Mesenteric fat pad (tissue), 1 donor: Measurements from ENCODE around the gene CERS3. TPM values are rescaled to one million over a fixed set of nuclear protein-coding genes. Genes with fewer than 3 reads are reported as not detected.
"Not testable (repeated sequence)": the region's sequence is repeated elsewhere in the genome, so short reads cannot be mapped to it uniquely, and the experiment has no call there.

ENCODE experiments used
- DNase-seq: peaks from one replicate; pipeline ENCODE4 v3.0.0-alpha.2; 2020; ENCODE audit warnings: low spot score
- total RNA-seq: library from RNA; stranded (reverse); fragmentation: NEBNext Ultra II Directional; extraction: Animal tissue kit (Norgen Biotek cat#: 25700); gene quantifications from one replicate; pipeline ENCODE4 v1.2.1, GENCODE V29; 2021
- donor health status: DM: yes; HTN: yes; CAD: no.

Gene CERS3
- total RNA-seq, 1 donor from 2014 or later = not detected

- no peak for DNase-seq
These were observed 60.5 kb downstream of the CERS3 start for GRCh38 chr15:100468285-100468684.

- no peak for DNase-seq
These were observed 62.7 kb downstream of the CERS3 start for GRCh38 chr15:100466073-100466472.

DNA sequence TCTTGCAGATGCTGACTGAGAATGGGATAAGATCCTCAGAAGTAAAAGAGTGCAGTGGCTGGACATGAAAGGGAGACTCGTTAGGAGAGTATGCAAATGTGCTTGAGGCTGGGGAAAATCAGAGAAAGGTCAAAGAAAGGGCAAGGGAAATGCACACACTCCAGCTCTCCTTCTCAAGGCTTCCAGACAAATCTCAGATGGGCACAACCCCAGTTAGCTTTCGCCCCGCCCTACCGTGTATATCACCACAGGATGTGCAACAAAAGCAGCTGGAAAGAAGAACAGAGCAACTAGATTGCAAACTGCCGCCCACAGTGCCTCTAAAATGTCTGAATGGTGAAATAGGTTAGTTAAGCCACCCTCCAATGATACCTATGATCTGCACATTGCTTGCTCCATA lies 63.9 kb downstream of the CERS3 start:
- no peak for DNase-seq

DNA sequence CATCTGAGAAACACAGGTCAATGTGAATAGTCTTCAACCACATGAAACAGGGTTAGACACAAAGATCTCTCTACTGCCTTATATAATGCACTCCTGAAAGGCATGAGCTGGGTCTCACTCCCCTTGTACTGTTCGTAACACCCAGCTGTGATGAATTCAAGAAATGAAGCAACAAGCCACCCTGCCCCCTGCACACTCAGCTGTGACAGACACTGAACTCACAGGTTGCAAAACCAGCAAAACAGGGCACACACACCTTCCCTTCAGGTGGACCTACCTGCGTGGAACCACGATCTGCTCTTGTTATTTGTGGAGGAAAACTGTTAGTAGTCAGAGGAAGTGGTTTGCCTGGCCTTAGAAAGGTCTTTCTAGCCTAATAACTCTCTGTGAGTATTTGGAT lies 64.5 kb downstream of the CERS3 start:
- no peak for DNase-seq

DNA sequence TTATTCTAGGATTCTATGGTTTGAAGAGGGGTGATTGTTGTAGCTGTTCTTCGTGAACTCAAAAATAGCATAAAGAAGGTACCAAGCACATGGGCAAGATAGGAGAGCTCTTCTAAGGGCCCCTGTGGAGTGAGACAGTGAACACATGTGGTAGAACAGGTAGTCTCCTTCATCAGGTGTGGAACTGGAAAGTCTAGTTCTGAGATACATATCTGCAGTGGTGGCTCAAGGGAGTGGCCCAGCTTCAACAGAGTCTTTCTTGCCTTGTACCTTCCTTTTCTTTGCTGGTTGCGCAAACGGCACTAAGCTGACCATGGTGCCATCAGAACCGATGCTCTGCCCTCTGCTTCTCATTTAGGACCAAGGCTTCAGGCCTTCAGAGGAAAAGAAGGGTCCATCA lies 65.2 kb downstream of the CERS3 start:
- DNase-seq = no peak

GRCh38 chr15:100461049-100461448 lies 67.7 kb downstream of the CERS3 start:
- DNase-seq = no peak

- DNase-seq = no peak
These were observed 71.5 kb downstream of the CERS3 start for GRCh38 chr15:100457201-100457600.

GRCh38 chr15:100454148-100454547 lies 74.6 kb downstream of the CERS3 start:
- no peak for DNase-seq

DNA sequence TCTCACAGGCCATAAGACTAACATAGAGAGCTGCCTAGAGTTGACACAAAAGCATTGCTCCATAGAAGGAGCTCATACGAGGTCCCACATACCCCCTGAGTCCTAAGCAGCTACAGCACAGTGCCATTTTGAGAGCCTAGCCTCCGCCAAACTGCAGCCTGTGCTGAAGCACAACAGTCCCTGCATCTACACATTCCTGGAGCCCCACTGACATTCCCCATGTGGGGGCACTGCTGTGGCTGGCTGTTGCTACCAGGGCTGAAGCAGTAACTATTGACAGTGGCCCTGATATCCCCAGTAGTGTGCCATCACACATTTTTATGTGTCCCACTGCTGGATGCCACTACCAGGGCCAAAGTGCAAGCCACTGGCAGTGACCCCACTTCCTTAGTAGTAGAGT lies 80.3 kb downstream of the CERS3 start:
- DNase-seq = no peak

DNA sequence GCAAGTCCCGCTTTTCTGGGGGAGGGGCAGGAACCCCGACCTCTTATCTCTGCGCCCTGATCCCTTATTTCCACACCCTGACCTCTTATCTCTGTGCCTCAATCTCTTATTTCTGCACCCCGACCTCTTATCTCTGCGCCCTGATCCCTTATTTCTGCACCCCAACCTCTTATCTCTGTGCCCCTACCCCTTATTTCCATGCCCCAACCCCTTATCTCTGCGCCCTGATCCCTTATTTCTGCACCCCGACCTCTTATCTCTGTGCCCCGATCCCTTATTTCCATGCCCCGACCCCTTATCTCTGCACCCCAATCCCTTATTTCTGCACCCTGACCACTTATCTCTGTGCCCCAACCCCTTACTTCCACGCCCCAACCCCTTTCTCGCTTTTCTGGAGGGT lies 87.7 kb downstream of the CERS3 start:
- not testable (repeated sequence) for DNase-seq

GRCh38 chr15:100439514-100439913 lies 89.2 kb downstream of the CERS3 start:
- no peak for DNase-seq

DNA sequence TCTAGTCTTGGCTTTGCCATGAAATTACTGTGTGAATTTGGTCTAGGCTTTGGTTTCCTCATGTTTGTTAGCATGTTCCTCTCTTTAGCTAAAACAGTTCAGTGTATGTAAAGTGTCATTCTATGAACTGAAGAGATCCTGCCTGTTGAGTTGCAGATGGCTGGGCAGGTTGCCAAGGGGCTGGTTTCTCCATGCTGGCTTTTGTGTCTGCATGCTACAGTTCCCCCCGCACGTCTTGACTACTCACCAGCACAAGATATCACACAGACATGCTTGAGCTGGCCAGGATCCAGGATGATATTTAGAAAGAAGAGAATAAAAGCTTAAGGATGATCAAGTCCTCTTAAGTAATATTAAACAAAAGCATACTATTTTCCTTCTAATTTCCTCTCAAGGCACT lies 90.2 kb downstream of the CERS3 start:
- DNase-seq = no peak

GRCh38 chr15:100437261-100437660 lies 91.5 kb downstream of the CERS3 start:
- no peak for DNase-seq

GRCh38 chr15:100434561-100434960 lies 94.2 kb downstream of the CERS3 start:
- DNase-seq = no peak

GRCh38 chr15:100434038-100434437 lies 94.7 kb downstream of the CERS3 start:
- no peak for DNase-seq

GRCh38 chr15:100433304-100433703 lies 95.4 kb downstream of the CERS3 start:
- no peak for DNase-seq

GRCh38 chr15:100430411-100430810 lies 98.3 kb downstream of the CERS3 start:
- DNase-seq = no peak

DNA sequence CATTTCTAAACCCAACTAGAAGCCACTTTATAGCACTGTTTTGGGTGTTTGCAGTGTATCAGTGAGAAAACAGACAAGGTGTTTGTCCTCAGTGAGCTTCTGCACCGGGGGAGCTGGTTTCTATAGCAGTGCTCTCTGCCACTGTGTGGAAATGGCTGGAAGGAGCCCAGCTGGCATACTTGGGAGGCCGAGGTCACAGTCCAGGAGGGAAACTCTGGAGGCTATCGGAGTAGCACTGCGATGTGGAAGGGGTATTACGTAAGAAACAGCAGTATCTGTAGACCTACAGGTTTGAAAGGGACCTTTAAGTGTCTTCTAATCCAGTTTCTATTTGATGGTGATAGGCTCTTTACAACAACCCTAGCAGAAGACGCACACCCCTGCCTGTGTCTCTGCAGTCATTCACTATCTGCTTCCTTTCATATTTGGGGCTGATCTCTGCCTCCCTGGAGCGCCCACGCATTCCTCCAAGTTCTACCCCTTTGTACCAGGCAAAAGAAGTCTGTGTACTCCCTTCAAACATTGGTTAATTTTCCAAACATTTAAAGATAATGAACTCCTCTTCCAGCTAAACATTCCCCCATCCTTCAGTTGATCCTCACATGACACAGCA lies 99.5 kb downstream of the CERS3 start:
- no peak for DNase-seq

- DNase-seq = no peak
These were observed 101.8 kb downstream of the CERS3 start for GRCh38 chr15:100426937-100427336.

- no peak for DNase-seq
These were observed 123.6 kb downstream of the CERS3 start for GRCh38 chr15:100405179-100405578.

- DNase-seq = no peak
These were observed 127.8 kb downstream of the CERS3 start for GRCh38 chr15:100400996-100401395.

GRCh38 chr15:100394736-100395440 lies 133.9 kb downstream of the CERS3 start:
- no peak for DNase-seq

GRCh38 chr15:100393008-100393407 lies 135.7 kb downstream of the CERS3 start:
- no peak for DNase-seq
